PC-9 (cell line): ENCODE results near the gene PLD5. TPM values are rescaled to one million over a fixed set of nuclear protein-coding genes. Genes with fewer than 3 reads are reported as not detected.

Experiments
- BruUV-seq: library from RNA; stranded (reverse); fragments of 400-500 nt; replicated peaks from 2 replicates; lab custom pipeline; 2021; lab: Mats Ljungman, UMichigan
- CTCF ChIA-PET: fragments of 300-600 bp; sonication (Branson Sonifier 250); formaldehyde crosslinking; loops from one replicate; lab custom pipeline; 2022; ENCODE audit warnings: antibody characterized with exemption; lab: Charles Lee
- POLR2A ChIA-PET: fragments of 300-600 bp; sonication (Branson Sonifier 250); formaldehyde crosslinking; loops from one replicate; lab custom pipeline; 2022; ENCODE audit warnings: antibody characterized with exemption; ENCODE audit not compliant: unreplicated experiment; lab: Charles Lee
- DNase-seq, 2 experiments: peaks; one replicate each; pipeline versions ENCODE4 v3.0.0 to v3.0.0-alpha.2; 2015 to 2022; ENCODE audit warnings: mixed read lengths in 1 of 2
- H2AFZ ChIP-seq: fragments of 200-600 bp; sonication (generic); 2 replicates; pipeline ENCODE4 v1.8.1; 2017; ENCODE audit warnings: antibody characterized with exemption
- H3F3A ChIP-seq: fragments of 200-600 bp; sonication (generic); 2 replicates; pipeline ENCODE4 v1.8.1; 2017; ENCODE audit warnings: antibody characterized with exemption, mild to moderate bottlenecking, low read depth; ENCODE audit not compliant: insufficient read depth
- H3K27ac ChIP-seq: fragments of 200-600 bp; sonication (generic); 2 replicates; pipeline ENCODE4 v1.6.1; 2016; ENCODE audit warnings: mixed run types
- H3K27me3 ChIP-seq: fragments of 200-600 bp; sonication (generic); 2 replicates; pipeline ENCODE4 v1.6.1; 2016; ENCODE audit warnings: low read depth, mixed run types; ENCODE audit not compliant: insufficient read depth
- H3K36me3 ChIP-seq: fragments of 200-600 bp; sonication (generic); 2 replicates; pipeline ENCODE4 v1.6.1; 2016; ENCODE audit warnings: low read depth, mixed run types
- H3K4me1 ChIP-seq: fragments of 200-600 bp; sonication (generic); replicated peaks from 2 replicates; pipeline ENCODE4 v1.6.1; 2016; ENCODE audit warnings: mixed run types; ENCODE audit not compliant: insufficient read depth
- H3K4me2 ChIP-seq: fragments of 200-600 bp; sonication (generic); 2 replicates; pipeline ENCODE4 v1.6.1; 2017; ENCODE audit warnings: mixed run types
- H3K4me3 ChIP-seq: fragments of 200-600 bp; sonication (generic); 2 replicates; pipeline ENCODE4 v1.6.1; 2016; ENCODE audit warnings: mixed run types
- H3K79me2 ChIP-seq: fragments of 200-600 bp; sonication (generic); 2 replicates; pipeline ENCODE4 v1.6.1; 2017; ENCODE audit warnings: low read depth, mixed run types
- H3K9me2 ChIP-seq: fragments of 200-600 bp; sonication (generic); 2 replicates; pipeline ENCODE4 v1.8.1; 2017; ENCODE audit warnings: mild to moderate bottlenecking; ENCODE audit not compliant: insufficient read depth
- H3K9me3 ChIP-seq: fragments of 200-600 bp; sonication (generic); 2 replicates; pipeline ENCODE4 v1.8.1; 2016; ENCODE audit warnings: low read depth; ENCODE audit not compliant: insufficient read depth
- H4K20me1 ChIP-seq: fragments of 200-600 bp; sonication (generic); 2 replicates; pipeline ENCODE4 v1.8.1; 2017; ENCODE audit not compliant: insufficient read depth
- CTCF ChIP-seq: fragments of 200-600 bp; sonication (generic); conservative IDR thresholded peaks from 2 replicates; pipeline ENCODE4 v1.6.1; 2017; ENCODE audit warnings: mixed run types, antibody characterized with exemption, mild to moderate bottlenecking, moderate library complexity
- EZH2 ChIP-seq: fragments of 200-600 bp; sonication (generic); IDR thresholded peaks from 2 replicates; pipeline ENCODE4 v1.8.0; 2017; ENCODE audit warnings: antibody characterized with exemption, low read depth
- intact Hi-C: fragments of 100-400 bp; cut with micrococcal nuclease; formaldehyde crosslinking; loops from one replicate; pipeline ENCODE4 v1.10.0; 2022; ENCODE audit not compliant: unreplicated experiment
- total RNA-seq: library from RNA; stranded (reverse); gene quantifications from 2 replicates; pipeline ENCODE4 v1.2.3, GENCODE V29; 2021

Gene PLD5
- total RNA-seq, 1 experiment from 2014 or later = not detected

GRCh38 chr1:242522304-242522945, 2.1 kb downstream of the PLD5 start:
- no peaks in the 10 kb centered on the region for H3K9me3 ChIP-seq
- no peaks in the 10 kb centered on the region for H3K36me3 ChIP-seq
- no peaks in the 10 kb centered on the region for H3F3A ChIP-seq
- H3K4me2 ChIP-seq = no peak overlapping the region
- no peaks in the 10 kb centered on the region for H3K79me2 ChIP-seq
- ChIA-PET POLR2A (no interaction called here), CTCF (no interaction called here)
- no peak overlapping the region for H3K27ac ChIP-seq
- DNase-seq = no peak
- no peaks in the 10 kb centered on the region for H4K20me1 ChIP-seq
- TF ChIP-seq EZH2 = no peak
- no peak for TF ChIP-seq CTCF
- intact Hi-C loops = no loop called here
- H3K27me3 ChIP-seq = peaks cover 5% of the 10 kb centered on the region
- H3K9me2 ChIP-seq = no peaks in the 10 kb centered on the region
- H3K4me1 ChIP-seq = no peaks in the 10 kb centered on the region
- H2AFZ ChIP-seq = no peak overlapping the region
- BruUV-seq = no TSS peak
- no peak overlapping the region for H3K4me3 ChIP-seq

GRCh38 chr1:242515555-242515954, 8.9 kb downstream of the PLD5 start:
- CTCF ChIA-PET = no interaction called here
- Histone ChIP-seq H3F3A (no peaks in the 10 kb centered on the region), H3K36me3 (no peaks in the 10 kb centered on the region), H3K27me3 (peaks cover 18% of the 10 kb centered on the region), H2AFZ (no peak overlapping the region), H3K4me3 (no peak overlapping the region), H3K4me1 (no peaks in the 10 kb centered on the region), H3K9me3 (no peaks in the 10 kb centered on the region), H3K4me2 (no peak overlapping the region), H3K79me2 (no peaks in the 10 kb centered on the region), H4K20me1 (no peaks in the 10 kb centered on the region), H3K27ac (no peak overlapping the region), H3K9me2 (no peaks in the 10 kb centered on the region)
- POLR2A ChIA-PET = no interaction called here
- intact Hi-C loops = no loop called here
- no TSS peak for BruUV-seq
- TF ChIP-seq EZH2 = no peak
- no peak for TF ChIP-seq CTCF
- no peak for DNase-seq

GRCh38 chr1:242506724-242507123, 17.8 kb downstream of the PLD5 start:
- no peaks in the 10 kb centered on the region for H3K4me1 ChIP-seq
- ChIA-PET POLR2A (no interaction called here), CTCF (no interaction called here)
- H3K4me2 ChIP-seq = no peak overlapping the region
- DNase-seq = no peak
- intact Hi-C loops = no loop called here
- H3K4me3 ChIP-seq = no peak overlapping the region
- H3K79me2 ChIP-seq = no peaks in the 10 kb centered on the region
- no peaks in the 10 kb centered on the region for H3F3A ChIP-seq
- no peaks in the 10 kb centered on the region for H4K20me1 ChIP-seq
- BruUV-seq = no TSS peak
- no peak overlapping the region for H3K27ac ChIP-seq
- TF ChIP-seq EZH2 = no peak
- no peak for TF ChIP-seq CTCF
- H3K36me3 ChIP-seq = no peaks in the 10 kb centered on the region
- peaks cover 49% of the 10 kb centered on the region; the same call in 1 of the 2 replicates for H3K27me3 ChIP-seq
- H3K9me3 ChIP-seq = no peaks in the 10 kb centered on the region
- H2AFZ ChIP-seq = no peak overlapping the region
- H3K9me2 ChIP-seq = no peaks in the 10 kb centered on the region
